Measurements from ENCODE around the gene TMEM59.
"Not testable (repeated sequence)": the region's sequence is repeated elsewhere in the genome, so short reads cannot be mapped to it uniquely, and the experiment has no call there.

The TMEM59 gene

DNA sequence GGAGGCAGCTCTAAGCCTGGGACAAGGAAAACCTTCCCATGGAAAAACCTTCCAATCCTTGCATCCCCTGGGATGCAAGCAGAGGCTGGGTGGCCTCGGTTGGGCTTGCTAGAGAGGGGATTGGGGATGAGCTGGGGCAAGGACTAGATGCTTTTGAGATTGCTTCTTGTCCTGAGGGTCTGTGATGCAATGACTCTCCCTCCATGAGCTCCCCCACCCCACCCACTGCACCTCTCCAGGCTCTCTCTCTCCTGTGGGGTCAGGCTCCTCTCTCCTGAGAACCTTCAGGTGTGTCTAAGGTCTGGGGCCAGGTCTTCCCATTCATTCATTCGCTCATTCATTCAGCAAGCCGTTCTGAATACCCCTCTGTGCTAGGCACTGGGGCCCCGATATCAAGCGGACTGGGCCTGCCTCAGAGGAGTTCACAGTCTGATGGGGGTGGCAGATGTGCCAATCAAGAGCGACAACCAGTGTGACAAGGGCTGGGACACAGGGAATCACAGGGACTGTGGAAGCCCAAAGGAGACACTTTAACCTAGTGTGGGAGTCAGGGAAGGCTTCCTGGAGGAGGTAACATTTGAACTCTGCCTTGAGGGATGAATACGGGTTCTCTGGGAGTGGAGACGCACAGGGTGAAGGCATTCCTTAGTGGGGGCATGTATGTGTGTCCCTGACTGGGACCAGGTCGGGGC lies 41.5 kb downstream of the TMEM59 start:
- no peak for DNase-seq

DNA sequence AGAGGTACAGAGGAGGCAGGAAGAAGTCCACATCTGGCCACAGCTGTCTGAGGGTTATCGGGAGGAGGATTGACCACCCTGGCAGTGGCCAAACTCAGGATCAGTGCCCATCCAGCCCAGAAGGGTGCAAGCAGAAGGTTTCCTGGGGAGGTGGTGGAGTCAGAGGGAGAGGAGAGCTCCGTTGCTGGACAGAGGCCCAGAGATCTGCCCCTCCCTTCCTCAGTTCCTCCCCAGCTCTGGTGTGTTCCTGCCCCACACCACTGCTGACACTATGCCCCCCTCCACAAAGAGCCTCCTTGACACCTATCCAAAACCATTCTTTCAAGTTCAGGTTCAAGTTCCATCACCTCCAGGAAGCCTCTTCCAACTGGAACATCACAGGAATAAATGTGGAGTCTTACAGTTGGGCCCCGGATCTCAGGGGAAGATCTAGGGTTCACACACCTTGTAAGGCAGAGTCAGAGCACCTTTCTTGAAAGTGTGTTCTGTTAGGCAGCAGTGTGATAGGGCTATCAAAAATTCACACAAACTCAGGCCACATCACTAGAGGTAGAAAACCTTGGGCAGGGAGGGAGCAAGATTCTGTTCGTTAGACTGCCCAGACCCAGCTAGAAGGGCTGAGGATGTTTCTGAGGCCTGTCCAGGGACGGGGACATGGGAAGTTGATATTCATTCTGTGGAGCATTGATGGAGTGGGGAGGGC lies 42.4 kb downstream of the TMEM59 start:
- DNase-seq, result no peak

DNA sequence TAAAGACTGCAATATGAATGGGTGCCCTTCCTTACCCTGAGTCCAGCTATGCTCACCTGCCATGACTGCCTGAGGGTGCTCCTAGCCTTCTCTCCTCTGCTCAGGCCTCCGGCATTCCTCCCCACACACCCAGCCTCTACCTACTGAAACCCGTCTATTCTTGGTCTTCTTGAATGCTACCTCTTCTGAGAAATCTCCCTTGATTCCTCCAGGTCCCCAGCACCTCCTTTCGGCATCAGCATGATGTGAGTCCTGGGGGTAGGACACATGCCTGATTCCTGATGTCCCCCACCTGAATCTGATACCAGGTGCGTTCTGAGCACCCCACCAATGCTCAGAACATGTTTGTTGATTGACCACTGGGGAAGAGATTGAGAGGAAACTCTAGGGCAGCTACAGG lies 43.6 kb downstream of the TMEM59 start:
- no peak for DNase-seq

DNA sequence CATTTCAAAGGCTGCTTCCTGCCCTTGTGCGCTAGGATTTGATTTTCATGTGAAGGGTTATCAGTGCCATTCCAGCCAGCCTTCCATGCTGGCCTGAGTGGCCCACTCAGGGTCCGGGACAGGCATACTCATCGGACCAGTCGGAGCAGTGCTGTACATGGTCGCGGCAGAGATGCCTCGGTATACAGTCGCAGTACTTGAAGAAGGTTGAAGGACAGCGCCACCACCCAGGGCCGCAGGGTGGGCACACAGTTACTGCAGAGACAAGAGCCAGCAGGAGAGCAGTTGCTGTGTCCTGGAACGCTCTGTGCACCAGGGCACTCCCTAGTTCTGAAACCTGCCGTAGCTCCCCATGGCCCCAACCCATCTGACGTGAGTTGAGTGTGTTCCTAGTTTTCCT lies 44.1 kb downstream of the TMEM59 start:
- DNase-seq, result no peak

DNA sequence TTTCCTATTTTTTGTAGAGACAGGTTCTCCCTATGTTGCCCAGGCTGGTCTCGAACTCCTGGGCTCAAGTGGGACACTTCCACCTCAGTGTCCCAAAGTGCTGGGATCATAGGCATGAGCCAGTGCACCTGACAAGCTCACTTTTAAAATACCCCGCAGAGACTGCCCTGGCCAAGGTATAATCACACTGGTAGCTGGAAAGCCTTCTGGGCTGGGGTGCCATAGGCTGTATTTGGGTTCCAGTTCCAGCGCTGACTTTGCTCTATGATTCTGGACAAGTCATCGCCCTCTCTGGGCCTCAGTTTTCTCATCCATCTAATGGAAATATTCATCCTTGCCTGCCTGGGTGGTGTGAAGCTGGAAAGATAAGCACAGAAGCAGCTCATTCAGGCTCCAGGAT lies 45.4 kb downstream of the TMEM59 start:
- no peak for DNase-seq

DNA sequence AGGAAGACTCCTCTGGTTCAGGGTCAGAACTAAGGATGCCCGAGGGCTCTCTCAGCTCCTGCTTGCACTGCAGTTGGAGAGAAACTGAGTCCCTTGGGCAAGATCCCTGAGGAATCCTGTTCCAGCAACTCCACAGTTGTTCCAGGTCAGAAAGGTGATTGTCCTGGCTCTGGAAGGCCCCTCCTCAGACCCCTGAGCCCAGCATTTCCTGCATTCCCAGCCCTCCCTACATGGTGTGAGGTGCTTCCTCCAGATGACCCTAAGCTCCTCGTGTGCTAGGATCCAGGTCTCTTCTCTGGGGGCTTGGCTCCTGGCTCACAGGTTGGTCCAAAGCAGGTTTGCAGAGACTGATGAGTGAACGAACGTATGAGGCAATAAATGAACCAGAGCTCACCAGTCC lies 46.5 kb downstream of the TMEM59 start:
- DNase-seq, result no peak

DNA sequence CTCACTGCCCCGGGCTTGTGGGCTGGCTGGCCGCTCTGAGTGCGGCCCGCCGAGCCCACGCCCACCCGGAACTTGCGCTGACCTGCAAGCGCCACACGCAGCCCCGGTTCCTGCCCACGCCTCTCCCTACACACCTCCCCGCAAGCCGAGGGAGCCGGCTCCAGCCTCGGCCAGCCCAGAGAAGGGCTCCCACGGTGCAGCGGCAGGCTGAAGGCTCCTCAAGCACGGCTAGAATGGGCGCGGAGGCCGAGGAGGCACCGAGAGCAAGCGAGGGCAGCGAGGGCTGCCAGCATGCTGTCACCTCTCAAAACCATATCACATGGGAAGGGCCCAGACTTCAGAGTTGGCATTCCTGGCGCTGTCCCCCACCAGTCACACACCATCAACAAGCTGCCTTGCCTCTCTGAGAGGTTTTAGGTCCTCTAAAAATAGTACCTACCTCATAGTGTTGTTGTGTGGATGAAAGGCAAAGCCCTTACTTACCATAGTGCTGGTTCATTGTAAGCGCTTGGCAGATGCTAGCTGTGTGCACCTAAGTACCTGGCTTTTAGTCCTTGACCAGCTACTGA lies 48.4 kb downstream of the TMEM59 start:
- DNase-seq, result no peak

DNA sequence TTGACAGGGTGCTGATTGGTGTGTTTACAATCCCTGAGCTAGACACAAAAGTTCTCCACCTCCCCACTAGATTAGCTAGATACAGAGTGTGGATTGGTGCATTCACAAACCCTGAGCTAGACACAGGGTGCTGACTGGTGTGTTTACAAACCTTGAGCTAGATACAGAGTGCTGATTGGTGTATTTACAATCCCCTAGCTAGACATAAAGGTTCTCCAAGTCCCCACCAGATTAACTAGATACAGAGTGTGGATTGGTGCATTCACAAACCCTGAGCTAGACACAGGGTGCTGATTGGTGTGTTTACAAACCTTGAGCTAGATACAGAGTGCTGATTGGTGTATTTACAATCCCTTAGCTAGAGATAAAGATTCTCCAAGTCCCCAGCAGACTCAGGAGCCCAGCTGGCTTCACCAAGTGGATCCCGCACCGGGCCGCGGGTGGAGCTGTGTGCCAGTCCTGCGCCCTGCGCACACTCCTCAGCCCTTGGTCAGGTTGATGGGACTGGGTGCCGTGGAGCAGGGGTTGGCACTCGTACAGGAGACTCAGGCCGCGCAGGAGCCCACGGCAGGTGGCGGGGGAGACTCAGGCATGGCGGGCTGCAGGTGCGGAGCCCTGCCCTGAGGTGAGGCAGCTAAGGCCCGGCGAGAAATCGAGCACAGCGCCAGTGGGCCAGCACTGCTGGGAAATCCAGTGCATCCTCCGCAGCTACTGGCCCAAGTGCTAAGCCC lies 49.1 kb downstream of the TMEM59 start:
- not testable (repeated sequence) for DNase-seq

DNA sequence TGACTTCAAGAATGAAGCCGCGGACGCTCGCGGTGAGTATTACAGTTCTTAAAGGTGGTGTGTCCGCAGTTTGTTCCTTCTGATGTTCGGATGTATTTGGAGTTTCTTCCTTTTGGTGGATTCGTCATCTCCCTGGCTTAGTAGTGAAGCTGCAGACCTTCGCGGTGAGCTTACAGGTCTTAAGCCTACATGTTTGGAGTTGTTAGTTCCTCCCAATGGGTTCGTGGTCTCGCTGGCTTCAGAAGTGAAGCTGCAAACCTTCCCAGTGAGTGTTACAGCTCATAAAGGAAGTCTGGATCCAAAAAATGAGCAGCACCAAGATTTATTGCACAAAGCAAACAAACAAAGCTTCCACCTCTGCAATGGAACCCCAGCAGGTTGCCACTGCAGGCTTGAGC lies 49.8 kb downstream of the TMEM59 start:
- DNase-seq, result no peak

DNA sequence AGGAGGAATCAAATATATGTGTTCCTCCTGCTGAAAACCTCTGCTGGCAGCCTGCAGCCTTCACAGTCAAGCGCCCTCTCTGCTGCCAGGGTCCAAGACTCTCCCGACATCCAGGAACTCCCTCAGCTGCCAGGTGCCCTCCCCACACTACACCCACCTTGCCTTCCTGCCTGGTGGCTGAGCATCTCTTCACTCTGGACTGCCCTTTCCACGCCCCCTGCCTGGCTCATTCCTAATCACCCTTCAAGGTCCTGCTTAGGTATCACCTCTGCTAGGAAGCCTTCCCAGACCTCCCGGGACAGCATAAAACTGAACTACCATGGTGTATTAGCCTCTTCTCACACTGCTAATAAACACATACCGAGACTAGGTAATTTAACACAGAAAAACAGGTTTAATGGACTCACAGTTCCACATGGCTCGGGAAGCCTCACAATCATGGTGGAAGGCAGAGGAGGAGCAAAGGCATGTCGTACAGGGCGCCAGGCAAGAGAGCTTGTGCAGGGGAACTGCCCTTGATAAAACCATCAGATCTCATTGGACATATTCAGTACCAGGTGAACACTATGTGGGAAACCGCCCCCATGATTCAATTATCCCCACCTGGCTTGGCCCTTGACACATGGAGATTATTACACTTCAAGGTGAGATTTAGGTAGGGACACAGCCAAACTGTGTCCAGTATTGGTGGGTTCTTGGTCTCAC lies 50.3 kb downstream of the TMEM59 start:
- DNase-seq, result no peak

DNA sequence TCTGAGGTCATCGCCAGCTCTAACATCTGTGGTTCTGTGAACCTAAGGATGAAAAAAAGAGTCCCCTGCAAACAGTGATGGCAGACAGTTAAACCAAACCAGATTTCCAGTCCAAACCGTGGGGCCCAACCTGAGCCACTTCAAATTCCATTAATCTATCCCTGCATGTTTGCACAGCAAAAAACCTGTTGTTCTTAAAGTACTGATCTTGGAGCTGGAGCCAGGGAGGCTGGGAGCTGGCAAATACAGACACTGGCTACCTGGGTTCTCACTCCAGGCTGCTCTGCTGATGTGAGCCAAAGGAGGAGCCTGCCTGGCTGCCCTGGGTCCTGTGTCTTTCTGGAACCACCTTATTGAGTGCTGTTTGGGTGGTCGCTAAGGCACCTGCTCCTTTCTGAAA lies 51.4 kb downstream of the TMEM59 start:
- DNase-seq, result no peak

DNA sequence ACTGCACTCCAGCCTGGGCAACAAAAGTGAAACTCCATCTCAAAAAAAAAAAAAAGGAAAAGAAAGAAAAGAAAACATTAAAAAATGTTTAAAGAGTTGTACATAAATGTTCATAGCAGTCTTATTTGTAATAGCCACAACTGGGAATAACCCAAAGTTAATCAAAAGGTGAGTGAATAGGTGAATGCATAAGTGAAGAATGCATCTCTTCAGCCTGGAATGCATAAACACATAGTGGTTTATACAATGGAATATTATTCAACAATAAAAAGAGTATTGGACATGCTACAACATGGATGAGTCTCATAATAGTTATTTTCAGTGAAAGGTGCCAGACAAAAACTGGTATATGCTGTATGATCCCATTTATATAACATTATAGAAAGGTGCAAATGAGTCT lies 53.1 kb downstream of the TMEM59 start:
- DNase-seq, result no peak

DNA sequence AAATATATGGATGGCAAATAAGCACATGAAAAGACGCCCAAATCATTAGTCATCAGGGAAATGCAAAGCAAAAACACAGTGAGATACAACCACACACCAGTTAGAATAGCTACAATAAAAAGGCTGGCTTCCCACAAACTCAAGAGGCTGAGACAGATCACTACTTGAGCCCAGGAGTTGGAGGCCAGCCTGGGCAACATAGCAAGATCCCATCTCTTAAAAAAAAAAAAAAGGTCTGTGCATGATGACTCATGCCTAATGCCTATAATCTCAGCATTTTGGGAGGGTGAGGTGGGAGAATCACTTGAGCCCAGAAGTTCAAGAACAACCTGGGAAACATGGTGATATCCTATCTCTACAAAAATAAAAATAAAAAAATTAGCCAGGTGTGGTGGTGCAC lies 54.8 kb downstream of the TMEM59 start:
- no peak for DNase-seq

DNA sequence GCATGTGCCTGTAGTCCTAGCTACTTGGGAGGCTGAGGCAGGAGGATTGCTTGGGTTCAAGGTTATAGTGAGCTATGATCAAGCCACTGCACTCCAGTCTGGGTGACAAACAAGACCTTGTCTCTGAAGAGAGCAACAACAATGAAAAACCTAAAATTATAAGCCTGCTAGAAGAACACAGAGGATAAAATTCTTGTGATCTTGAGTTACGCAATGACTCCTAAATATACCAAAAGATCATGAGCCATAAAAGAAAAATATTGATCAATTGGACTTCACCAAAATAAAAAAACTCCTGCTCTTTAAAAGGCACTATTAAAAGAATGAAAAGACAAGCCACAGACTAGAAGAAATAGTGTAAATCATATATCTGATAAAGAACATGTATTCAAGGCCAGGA lies 57.3 kb downstream of the TMEM59 start:
- no peak for DNase-seq

DNA sequence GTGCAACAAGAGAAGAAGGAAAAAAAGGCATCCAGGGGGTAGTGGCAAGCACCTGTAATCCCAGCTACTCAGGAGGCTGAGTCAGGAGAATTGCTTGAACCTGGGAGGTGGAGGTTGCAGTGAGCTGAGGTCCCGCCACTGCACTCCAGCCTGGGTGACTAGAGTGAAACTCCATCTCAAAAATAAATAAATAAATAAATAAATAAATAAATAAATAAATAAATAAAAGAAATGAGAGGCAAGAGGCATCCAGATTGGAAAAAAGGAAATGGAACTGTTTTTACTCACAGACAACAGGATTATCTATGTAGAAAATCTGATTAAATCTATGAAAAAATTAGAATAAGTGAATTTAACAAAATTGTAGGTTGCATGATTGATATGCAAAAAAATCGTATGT lies 58.5 kb downstream of the TMEM59 start:
- DNase-seq, result not testable (repeated sequence)

DNA sequence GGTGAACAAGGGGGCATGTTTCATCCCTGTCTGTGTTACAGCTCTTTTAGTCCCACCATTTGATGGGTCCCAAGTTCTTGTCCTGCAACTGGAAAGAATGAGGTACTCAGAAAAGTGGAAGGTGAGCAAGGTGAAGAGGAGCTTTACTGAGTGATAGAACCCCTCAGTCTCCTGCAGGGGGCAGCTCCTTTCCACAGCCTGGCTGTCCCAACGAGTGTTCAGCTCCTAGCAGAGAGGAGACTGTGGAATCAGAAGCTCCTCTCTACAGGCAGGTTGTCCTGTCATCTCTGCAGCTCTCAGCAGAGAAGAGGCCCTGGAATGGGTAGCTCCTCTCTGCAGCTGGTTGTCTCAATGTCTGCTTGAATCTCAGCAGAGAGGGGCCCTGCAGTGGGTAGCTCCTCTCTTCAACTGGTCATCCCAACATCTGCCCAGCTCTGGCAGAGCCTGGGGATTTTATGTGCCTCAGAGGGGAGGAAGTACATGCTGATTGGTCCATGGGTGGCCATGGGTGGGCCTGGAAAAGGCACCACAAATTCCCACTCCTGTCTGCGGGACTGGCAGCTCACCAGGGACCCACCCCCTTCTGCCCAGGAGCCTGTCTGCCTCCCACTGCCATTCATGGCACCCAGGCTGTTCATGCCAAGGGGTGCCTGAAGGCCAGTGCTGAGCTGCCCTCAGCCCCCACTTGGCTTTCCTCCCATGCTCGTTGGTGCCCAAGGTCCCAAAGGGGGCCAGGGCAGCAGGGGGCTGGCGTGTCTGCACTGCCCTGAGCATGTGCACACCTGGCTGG lies 60.7 kb downstream of the TMEM59 start:
- DNase-seq, result no peak

DNA sequence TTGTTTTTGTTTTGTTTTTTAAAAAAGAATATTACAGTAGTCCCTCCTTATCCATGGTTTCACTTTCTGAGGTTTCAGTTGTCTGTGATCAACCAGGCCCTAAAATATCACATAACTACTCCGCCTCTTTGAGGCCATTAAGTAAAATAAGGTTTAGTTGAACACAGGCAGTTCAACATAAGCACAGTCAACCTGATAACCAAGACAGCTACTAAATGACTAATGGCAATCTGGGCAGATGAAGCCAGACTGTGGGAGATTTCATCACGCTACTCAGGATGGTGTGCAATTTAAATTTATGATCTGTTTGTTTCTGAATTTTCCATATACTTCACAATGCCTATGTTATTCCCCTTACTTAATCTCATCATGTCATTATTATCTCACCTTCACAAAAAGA lies 65.1 kb downstream of the TMEM59 start:
- no peak for DNase-seq

DNA sequence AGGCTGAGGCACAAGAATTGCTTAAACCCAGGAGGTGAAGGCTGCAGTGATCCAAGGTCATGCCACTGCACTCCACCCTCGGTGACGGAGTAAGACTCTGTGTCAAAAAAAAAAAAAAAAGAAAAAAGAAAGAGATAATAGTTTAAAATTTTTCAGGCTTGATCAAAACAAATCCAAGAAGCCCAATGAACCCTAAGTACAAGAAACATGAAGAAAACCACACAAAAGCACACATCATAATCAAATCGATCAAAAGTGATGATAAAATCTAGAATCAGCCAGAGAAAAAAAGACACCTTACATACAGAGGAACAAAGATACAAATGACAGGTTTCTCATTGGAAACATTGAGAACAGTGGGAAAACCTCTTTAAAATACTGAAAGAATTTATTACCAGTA lies 66.5 kb downstream of the TMEM59 start:
- DNase-seq, result peak; percentile 9

DNA sequence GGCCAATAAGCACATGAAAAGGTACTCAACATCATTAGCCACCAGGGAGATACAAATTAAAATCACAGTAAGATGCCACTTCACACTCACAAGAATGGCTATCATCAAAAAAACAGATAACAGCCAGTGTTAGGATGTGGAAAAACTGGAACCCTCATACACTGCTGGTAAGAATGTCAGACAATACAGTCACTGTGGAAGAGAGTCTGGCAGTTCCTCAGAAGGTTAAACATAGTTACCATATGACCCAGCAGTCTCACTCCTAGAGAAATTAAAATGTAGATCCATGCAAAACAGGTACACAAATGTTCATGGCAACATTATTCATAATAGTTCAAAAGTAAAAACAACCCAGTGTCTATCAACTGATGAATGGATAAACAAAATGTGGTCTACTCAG lies 68.3 kb downstream of the TMEM59 start:
- DNase-seq, result no peak

DNA sequence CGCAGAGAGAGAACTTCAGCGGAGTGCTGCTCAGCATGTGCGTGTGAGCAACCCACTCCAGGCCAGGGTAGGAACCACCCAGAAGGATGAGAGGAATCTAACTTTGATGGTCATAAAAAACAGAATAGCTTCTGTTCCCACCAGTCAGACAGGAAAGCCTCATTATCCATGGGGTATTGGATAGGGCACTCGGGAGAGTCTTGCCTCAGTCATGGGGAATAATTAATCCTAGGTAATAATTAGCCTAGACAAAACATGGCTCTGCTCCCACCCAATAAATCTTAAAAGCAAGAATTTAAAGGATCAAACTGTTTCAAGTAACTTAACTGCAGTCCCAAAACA lies 70.3 kb downstream of the TMEM59 start:
- DNase-seq, result no peak

DNA sequence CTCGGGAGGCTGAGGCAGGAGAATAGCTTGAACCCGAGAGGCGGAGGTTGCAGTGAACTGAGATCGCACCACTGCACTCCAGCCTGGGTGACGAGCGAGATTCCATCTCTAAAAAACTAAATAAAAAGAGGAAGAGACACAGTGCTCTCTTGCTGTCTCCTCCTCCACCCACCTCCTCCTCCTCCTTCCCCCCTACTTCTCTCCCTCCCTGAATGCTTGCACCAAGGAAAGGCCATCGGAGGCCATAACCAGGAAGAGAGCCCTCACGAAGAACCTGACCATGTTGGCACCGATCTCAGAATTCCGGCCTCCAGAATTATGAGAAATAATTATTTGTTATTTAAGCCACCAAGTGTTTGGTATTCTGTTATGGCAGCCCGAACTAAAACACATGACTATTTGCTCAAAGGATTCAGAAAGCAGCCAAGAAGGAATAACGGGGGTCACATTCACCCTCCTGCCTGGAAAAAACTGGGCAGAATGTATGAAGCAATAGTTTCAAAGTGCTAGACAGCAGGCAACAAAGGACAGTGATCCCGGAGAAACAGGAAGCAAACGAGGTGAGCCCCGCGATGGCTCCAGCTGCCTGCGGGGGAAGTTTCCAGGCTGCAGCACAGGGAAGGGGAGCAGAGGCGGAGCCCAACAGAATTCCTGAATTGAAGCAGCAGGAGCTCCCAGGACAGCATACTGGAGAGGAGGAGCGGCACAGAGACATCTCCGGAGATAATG lies 70.8 kb downstream of the TMEM59 start:
- DNase-seq, result no peak

DNA sequence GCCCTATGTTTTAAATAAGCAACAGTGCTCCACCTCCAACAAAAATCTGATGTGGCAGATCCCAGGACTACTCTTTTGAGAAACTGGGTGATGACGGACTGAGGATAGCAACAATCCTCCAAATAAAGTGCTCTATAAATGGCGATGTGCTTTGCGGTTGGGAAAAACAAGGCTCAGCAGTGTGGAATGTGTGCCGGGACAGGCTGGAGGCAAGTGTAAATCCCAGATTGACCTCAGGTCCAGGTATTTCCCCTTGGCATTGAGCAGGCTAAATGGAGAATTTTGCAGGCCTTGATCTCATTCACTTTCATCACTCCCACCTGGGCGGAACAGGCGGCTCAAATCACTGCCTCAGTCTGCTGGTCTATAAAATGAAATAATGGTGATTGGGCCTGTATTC lies 71.8 kb downstream of the TMEM59 start:
- no peak for DNase-seq

All from central memory CD4-positive, alpha-beta T cell (primary cell).